ENCODE results near the gene IRF8.

Gene IRF8

GRCh38 chr16:85918436-85918835, 19.5 kb downstream of the IRF8 start:
- no peak overlapping the region for H3K4me3 ChIP-seq (replicated peaks in 1 of 2; ENCODE audit: low read depth in 2 of 2, low read length in 2 of 2)
- TF ChIP-seq CTCF (IDR thresholded peaks at IDR 0.05; ENCODE audit: low read depth, low read length), result no peak
- DNase-seq (ENCODE audit: low read depth in 2 of 2), result no peak

- no peak overlapping the region for H3K4me3 ChIP-seq (replicated peaks in 1 of 2; ENCODE audit: low read depth in 2 of 2, low read length in 2 of 2)
- no peak for TF ChIP-seq CTCF (IDR thresholded peaks at IDR 0.05; ENCODE audit: low read depth, low read length)
- DNase-seq (ENCODE audit: low read depth in 2 of 2), result no peak
These were observed 20.6 kb downstream of the IRF8 start for GRCh38 chr16:85919271-85920267.

- no peak for DNase-seq (ENCODE audit: low read depth in 2 of 2)
- TF ChIP-seq CTCF (IDR thresholded peaks at IDR 0.05; ENCODE audit: low read depth, low read length), result no peak
- H3K4me3 ChIP-seq (replicated peaks in 1 of 2; ENCODE audit: low read depth in 2 of 2, low read length in 2 of 2), result no peak overlapping the region
These were observed 22.1 kb downstream of the IRF8 start for GRCh38 chr16:85921026-85921425.

GRCh38 chr16:85923153-85924021, 24.4 kb downstream of the IRF8 start:
- peak; percentile 27 to 37 for DNase-seq (ENCODE audit: low read depth in 2 of 2)
- TF ChIP-seq CTCF (IDR thresholded peaks at IDR 0.05; ENCODE audit: low read depth, low read length), result no peak
- H3K4me3 ChIP-seq (replicated peaks in 1 of 2; ENCODE audit: low read depth in 2 of 2, low read length in 2 of 2), result no peak overlapping the region

GRCh38 chr16:85924675-85925074, 25.7 kb downstream of the IRF8 start:
- peak in 1 of 2 donors; percentile 38 for DNase-seq (ENCODE audit: low read depth in 2 of 2)
- TF ChIP-seq CTCF (IDR thresholded peaks at IDR 0.05; ENCODE audit: low read depth, low read length), result no peak
- no peak overlapping the region for H3K4me3 ChIP-seq (replicated peaks in 1 of 2; ENCODE audit: low read depth in 2 of 2, low read length in 2 of 2)

GRCh38 chr16:85926370-85926769, 27.4 kb downstream of the IRF8 start:
- no peak overlapping the region for H3K4me3 ChIP-seq (replicated peaks in 1 of 2; ENCODE audit: low read depth in 2 of 2, low read length in 2 of 2)
- no peak for DNase-seq (ENCODE audit: low read depth in 2 of 2)
- TF ChIP-seq CTCF (IDR thresholded peaks at IDR 0.05; ENCODE audit: low read depth, low read length), result no peak

All from cardiac fibroblast (primary cell).